H1 (cell line): Measurements from ENCODE around the gene FOXL2NB.

Experiments used
- EGR1 ChIP-seq: IDR thresholded peaks from 2 replicates; pipeline ENCODE4 v1.6.1; 2011; ENCODE audit warnings: low read depth, low read length, borderline replicate concordance
- EZH2 ChIP-seq: fragments of 200-600 bp; sonication (generic); IDR thresholded peaks from 2 replicates; pipeline ENCODE4 v1.7.1; 2012; ENCODE audit warnings: low read depth, mild to moderate bottlenecking, moderate library complexity, low read length, inconsistent platforms; ENCODE audit not compliant: severe bottlenecking
- NANOG ChIP-seq: IDR thresholded peaks from 2 replicates; pipeline ENCODE4 v1.6.1; 2011; ENCODE audit warnings: low read length, low read depth, mild to moderate bottlenecking, inconsistent platforms; ENCODE audit not compliant: insufficient read depth, poor library complexity, severe bottlenecking
- RAD21 ChIP-seq, 2 experiments: IDR thresholded peaks in 1 of 2; conservative IDR thresholded peaks in 1 of 2; 2 replicates each; pipeline ENCODE4 v1.6.1; 2011; ENCODE audit warnings: low read depth in 2 of 2, low read length in 2 of 2, improper control_type of control experiment in 1 of 2, inconsistent platforms in 1 of 2, mild to moderate bottlenecking in 1 of 2, moderate library complexity in 1 of 2
- SP1 ChIP-seq: IDR thresholded peaks from 2 replicates; pipeline ENCODE4 v1.6.1; 2011; ENCODE audit warnings: low read depth, low read length
- TBP ChIP-seq: IDR thresholded peaks from 2 replicates; pipeline ENCODE4 v1.6.1; 2011; ENCODE audit warnings: low read depth, low read length, improper control_type of control experiment
- TCF12 ChIP-seq: IDR thresholded peaks from 2 replicates; pipeline ENCODE4 v1.6.1; 2011; ENCODE audit warnings: low read depth, mild to moderate bottlenecking, low read length
- ZNF274 ChIP-seq: IDR thresholded peaks from 2 replicates; pipeline ENCODE4 v1.7.0; 2012; ENCODE audit warnings: low read length, borderline replicate concordance; ENCODE audit errors: extremely low read depth

- no peak for TF ChIP-seq SP1
- no peak for TF ChIP-seq TBP
- no peak for TF ChIP-seq ZNF274
- no peak for TF ChIP-seq NANOG
- TF ChIP-seq EGR1 = no peak
- TF ChIP-seq EZH2 = peak; percentile 41
- no peak for TF ChIP-seq RAD21 (IDR thresholded peaks at IDR 0.05 in 1 of 2, conservative IDR thresholded peaks at IDR 0.05 in 1 of 2; ENCODE audit: low read depth in 2 of 2, low read length in 2 of 2)
- TF ChIP-seq TCF12 = no peak
Measured at GRCh38 chr3:138942861-138943623, 4.0 kb upstream of the FOXL2NB start.
